DOHH2 (cell line): Measurements from ENCODE around the gene BTF3.

Source experiments
- CTCF ChIP-seq: fragments of 200-600 bp; sonication (generic); IDR thresholded peaks from one replicate; pipeline ENCODE4 v1.5.1; 2014; ENCODE audit warnings: antibody characterized with exemption, mild to moderate bottlenecking, low read depth, low read length; ENCODE audit not compliant: poor library complexity, severe bottlenecking
- EZH2phosphoT487 ChIP-seq: fragments of 200-600 bp; sonication (generic); IDR thresholded peaks from 2 replicates; pipeline ENCODE4 v1.6.1; 2017; ENCODE audit warnings: borderline replicate concordance, mild to moderate bottlenecking, antibody characterized with exemption, low read length, moderate library complexity, mixed read lengths

DNA sequence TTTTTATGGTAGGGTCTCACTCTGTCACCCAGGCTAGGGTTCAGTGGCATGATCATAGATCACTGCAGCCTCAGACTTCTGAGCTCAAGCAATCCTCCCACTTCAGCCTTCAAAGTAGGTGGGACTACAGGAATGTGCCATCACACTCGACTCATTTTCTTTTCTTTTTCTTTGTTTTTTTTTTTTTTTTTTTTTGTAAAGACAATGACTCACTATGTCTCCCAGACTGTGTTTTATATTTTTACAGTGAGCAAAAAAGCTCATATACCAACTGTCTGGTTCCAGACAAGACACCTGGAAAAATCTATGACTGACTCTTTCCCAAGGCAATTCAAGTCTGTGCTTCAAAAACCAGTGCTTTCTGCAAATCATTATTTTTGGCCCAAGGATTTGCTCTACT lies 38.9 kb upstream of the BTF3 start:
- TF ChIP-seq CTCF, result no peak
- TF ChIP-seq EZH2phosphoT487, result no peak
